Transverse colon (tissue), 4 donors: ENCODE data around the gene HDAC4. TPM values are rescaled to one million over a fixed set of nuclear protein-coding genes. Genes with fewer than 3 reads are reported as not detected.

ENCODE experiments used
- DNase-seq: peaks from one replicate; pipeline ENCODE4 v3.0.0-alpha.2; 2019
- H3K27ac ChIP-seq, 4 donors: fragments of 200-600 bp; sonication (generic); 2 replicates each; pipeline ENCODE4 v1.5.1; 2016 to 2018; ENCODE audit warnings: inconsistent platforms in 4 of 4
- H3K27me3 ChIP-seq: fragments of 200-600 bp; sonication (generic); 2 replicates; pipeline ENCODE4 v1.5.1; 2017; ENCODE audit warnings: inconsistent platforms
- H3K36me3 ChIP-seq, 4 donors: fragments of 200-600 bp; sonication (generic); 2 replicates each; pipeline ENCODE4 v1.5.1; 2017 to 2019; ENCODE audit warnings: inconsistent platforms in 4 of 4
- H3K4me1 ChIP-seq, 4 donors: fragments of 200-600 bp; sonication (generic); 2 replicates each; pipeline ENCODE4 v1.5.1; 2017 to 2020; ENCODE audit warnings: inconsistent platforms in 4 of 4
- H3K4me3 ChIP-seq, 4 donors: fragments of 200-600 bp; sonication (generic); 1 replicate in 1 of 4; 2 replicates in 3 of 4; pipeline versions ENCODE4 v1.5.1 to v1.6.1; 2017 to 2019; ENCODE audit warnings: inconsistent platforms in 4 of 4
- H3K9me3 ChIP-seq, 2 donors: fragments of 200-600 bp; sonication (generic); 2 replicates each; pipeline ENCODE4 v1.5.1; 2017 to 2019; ENCODE audit warnings: inconsistent platforms in 2 of 2
- CTCF ChIP-seq, 5 experiments: fragments of 200-600 bp in 3 of 5; fragments of 450-650 bp in 2 of 5; sonication (generic) in 3 of 5; IDR thresholded peaks; 1 replicate in 2 of 5; 2 replicates in 3 of 5; pipeline ENCODE4 v1.5.1; 2016 to 2017; ENCODE audit warnings: antibody characterized with exemption in 5 of 5, inconsistent platforms in 3 of 5, mild to moderate bottlenecking in 2 of 5, moderate library complexity in 1 of 5
- EP300 ChIP-seq: sonication (generic); formaldehyde crosslinking; IDR thresholded peaks from one replicate; pipeline ENCODE4 v1.6.1; 2017; ENCODE audit warnings: antibody characterized with exemption, low read depth
- POLR2A ChIP-seq: fragments of 450-650 bp; IDR thresholded peaks from one replicate; pipeline ENCODE4 v1.6.1; 2016; ENCODE audit warnings: antibody characterized with exemption, mild to moderate bottlenecking, moderate library complexity
- POLR2AphosphoS5 ChIP-seq, 3 donors: sonication (generic); formaldehyde crosslinking; IDR thresholded peaks; one replicate each; pipeline ENCODE4 v1.6.1; 2016; ENCODE audit warnings: antibody characterized with exemption in 3 of 3
- WGBS, 2 donors: methylation state at CpG; one replicate each; pipeline ENCODE4 v1.1.5; 2018; ENCODE audit warnings: low coverage in 1 of 2; 5-methylcytosine and 5-hydroxymethylcytosine counted together
- in situ Hi-C, 4 donors: fragments of 200-750 bp; cut with MboI; loops; one replicate each; pipeline versions ENCODE4 v1.15.0 to v1.15.1; 2017; ENCODE audit warnings: low sequenced_read_pairs in 3 of 4, low pct_ligation_motif_present in 1 of 4, low pct_unique_long_range_greater_than_20kb in 1 of 4
- intact Hi-C: fragments of 100-400 bp; cut with DNase I; formaldehyde crosslinking; loops from one replicate; pipeline ENCODE4 v1.15.1; 2023; ENCODE audit warnings: low total_unique reads
- total RNA-seq, 4 donors: library from RNA; depleted of rRNA; stranded (reverse); fragments of >200 nt; gene quantifications; one replicate each; pipeline ENCODE4 v1.1.0, GENCODE V29; 2016

Gene HDAC4
- total RNA-seq, 4 donors from 2014 or later, result 33.9 to 192 (median 112) TPM

- Histone ChIP-seq H3K4me3 (no peak overlapping the region), H3K27me3 (no peaks in the 10 kb centered on the region), H3K27ac (no peak overlapping the region), H3K9me3 (no peaks in the 10 kb centered on the region), H3K4me1 (peaks cover 0 to 14% (median 5%) of the 10 kb centered on the region in 4 donors), H3K36me3 (no peaks in the 10 kb centered on the region)
- WGBS, 2 donors, result 92 to 96% methylated on average over 2 to 19 of the region's 19 CpGs
- no peak for DNase-seq
- no peak for TF ChIP-seq POLR2A
- no peak for TF ChIP-seq EP300
- TF ChIP-seq POLR2AphosphoS5 (IDR thresholded peaks at IDR 0.05), result no peak
- no peak for TF ChIP-seq CTCF (IDR thresholded peaks at IDR 0.05)
- intact Hi-C loops, result no loop called here
- in situ Hi-C loops, result no loop called here
These were observed 203.7 kb downstream of the HDAC4 start for GRCh38 chr2:239197146-239197545.

- H3K9me3 ChIP-seq, result no peaks in the 10 kb centered on the region
- intact Hi-C loops (no loop called here), in situ Hi-C loops (no loop called here)
- no peak overlapping the region for H3K4me3 ChIP-seq
- no peaks in the 10 kb centered on the region for H3K36me3 ChIP-seq
- H3K27ac ChIP-seq, result no peak overlapping the region
- WGBS, 2 donors, result 96% methylated on average over 17 of the region's 17 CpGs; no CpG with 5 or more reads in 1 of the 2 donors
- TF ChIP-seq CTCF (IDR thresholded peaks at IDR 0.05) (no peak), POLR2A (no peak), EP300 (no peak), POLR2AphosphoS5 (IDR thresholded peaks at IDR 0.05) (no peak)
- H3K4me1 ChIP-seq, result peaks cover 0 to 14% (median 5%) of the 10 kb centered on the region in 4 donors
- DNase-seq, result peak; percentile 5
- H3K27me3 ChIP-seq, result no peaks in the 10 kb centered on the region
These were observed 204.3 kb downstream of the HDAC4 start for GRCh38 chr2:239196474-239197021.

- in situ Hi-C loops (no loop called here), intact Hi-C loops (no loop called here)
- Histone ChIP-seq H3K9me3 (no peaks in the 10 kb centered on the region), H3K27me3 (no peaks in the 10 kb centered on the region), H3K27ac (no peak overlapping the region), H3K4me1 (peaks cover 0 to 12% (median 5%) of the 10 kb centered on the region in 4 donors), H3K36me3 (no peaks in the 10 kb centered on the region), H3K4me3 (no peak overlapping the region)
- 79 to 89% methylated on average over 3 to 4 of the region's 4 CpGs for WGBS, 2 donors
- no peak for DNase-seq
- no peak for TF ChIP-seq POLR2AphosphoS5 (IDR thresholded peaks at IDR 0.05)
- no peak for TF ChIP-seq POLR2A
- no peak for TF ChIP-seq CTCF (IDR thresholded peaks at IDR 0.05)
- TF ChIP-seq EP300, result no peak
These were observed 204.8 kb downstream of the HDAC4 start for GRCh38 chr2:239195992-239196391.

- peaks cover 0 to 10% (median 3%) of the 10 kb centered on the region in 4 donors for H3K4me1 ChIP-seq
- H3K27ac ChIP-seq, result no peak overlapping the region
- no peaks in the 10 kb centered on the region for H3K36me3 ChIP-seq
- H3K4me3 ChIP-seq, result no peak overlapping the region
- TF ChIP-seq POLR2AphosphoS5 (IDR thresholded peaks at IDR 0.05) (no peak), POLR2A (no peak), EP300 (no peak), CTCF (IDR thresholded peaks at IDR 0.05) (no peak)
- no peaks in the 10 kb centered on the region for H3K27me3 ChIP-seq
- intact Hi-C loops, result no loop called here
- no peak for DNase-seq
- 88% methylated on average over 7 to 15 of the region's 15 CpGs for WGBS, 2 donors
- in situ Hi-C loops, result no loop called here
- no peaks in the 10 kb centered on the region for H3K9me3 ChIP-seq
These were observed 205.4 kb downstream of the HDAC4 start for GRCh38 chr2:239195318-239195871.
